Keratinocyte (primary cell): ENCODE results near the gene APOM.

Source experiments
- CTCF ChIP-seq, 3 experiments: IDR thresholded peaks in 1 of 3; conservative IDR thresholded peaks in 1 of 3; optimal IDR thresholded peaks in 1 of 3; 2 replicates in 2 of 3; 3 replicates in 1 of 3; pipeline versions ENCODE3 to v1.5.1; 2011; ENCODE audit warnings: low read length in 3 of 3, mild to moderate bottlenecking in 3 of 3, moderate library complexity in 2 of 3, control low read depth in 1 of 3, inconsistent platforms in 1 of 3; ENCODE audit not compliant: insufficient read depth in 2 of 3; ENCODE audit errors: extremely low read depth in 1 of 3
- EZH2 ChIP-seq: IDR thresholded peaks from one replicate; pipeline ENCODE4 v1.6.1; 2012; ENCODE audit warnings: inconsistent platforms, mild to moderate bottlenecking, low read length, moderate library complexity

GRCh38 chr6:31677955-31678354, 22.3 kb downstream of the APOM start:
- TF ChIP-seq EZH2 (no peak), CTCF (optimal IDR thresholded peaks at IDR 0.05 in 1 of 3, IDR thresholded peaks at IDR 0.05 in 1 of 3, conservative IDR thresholded peaks at IDR 0.05 in 1 of 3; ENCODE audit: extremely low read depth in 1 of 3, insufficient read depth in 2 of 3, low read length in 3 of 3) (no peak)
